ENCODE measurements around the gene KRT2. TPM values are rescaled to one million over a fixed set of nuclear protein-coding genes. Genes with fewer than 3 reads are reported as not detected.

KRT2 gene
- total and polyA plus RNA-seq, 2 of the 8 experiments (the other 6 are each of a cell fraction or from before 2014, with no cell fraction given), result not detected

DNA sequence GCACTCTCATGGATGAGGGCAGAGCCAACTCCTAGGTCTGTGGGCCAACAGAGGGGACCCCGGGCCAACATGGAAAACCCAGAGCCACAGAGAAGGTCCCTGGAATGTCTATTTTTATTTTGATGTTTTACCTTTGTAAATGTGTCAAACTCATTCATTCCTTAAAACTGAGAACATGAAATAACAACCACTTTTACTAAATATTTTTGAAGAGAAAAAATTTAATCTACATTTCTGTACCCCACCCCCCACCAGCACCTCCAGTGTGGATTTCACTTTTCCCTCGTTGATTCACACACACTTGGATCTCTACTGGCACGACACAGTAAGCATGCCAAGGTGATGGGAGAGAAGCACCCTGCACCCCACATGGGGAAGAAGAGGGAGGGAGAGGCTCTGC lies 44.6 kb upstream of the KRT2 start:
- FAIRE-seq, result no peak
- no peak overlapping the region for H3K18ac ChIP-seq (ENCODE audit: extremely low read depth, low read length)
- no peak overlapping the region for H3K9ac ChIP-seq (replicated peaks in 1 of 4; ENCODE audit: extremely low read depth in 1 of 4, low read depth in 3 of 4, low read length in 3 of 4)
- no peak overlapping the region for H3K4ac ChIP-seq (replicated peaks; ENCODE audit: insufficient read length, low read depth, low read length)
- no peak overlapping the region for H3K14ac ChIP-seq (ENCODE audit: insufficient read length)
- no peak overlapping the region for H2BK120ac ChIP-seq (replicated peaks; ENCODE audit: low read depth, low read length)
- H3K4me1 ChIP-seq (replicated peaks in 1 of 4; ENCODE audit: control insufficient read depth in 3 of 4, insufficient read depth in 4 of 4, low read length in 3 of 4), result no peaks in the 10 kb centered on the region; a peak in 1 of 7 replicates
- no peaks in the 10 kb centered on the region for H3K79me1 ChIP-seq (ENCODE audit: low read depth, low read length)
- no peak overlapping the region for H2BK12ac ChIP-seq (ENCODE audit: low read depth, low read length)
- no peak overlapping the region for H3K4me2 ChIP-seq (ENCODE audit: insufficient read depth in 1 of 2, low read depth in 2 of 2, low read length in 2 of 2)
- no peak overlapping the region for H4K5ac ChIP-seq (ENCODE audit: insufficient read length, low read depth, low read length)
- no peaks in the 10 kb centered on the region for H3K23me2 ChIP-seq (ENCODE audit: low read depth, low read length)
- H2BK20ac ChIP-seq (ENCODE audit: low read length), result no peak overlapping the region
- POLR2A ChIA-PET (ENCODE audit: partially characterized antibody), result no interaction called here
- no peak overlapping the region for H4K91ac ChIP-seq (replicated peaks; ENCODE audit: insufficient read length, low read length)
- no peak overlapping the region for H3K27ac ChIP-seq (ENCODE audit: low read depth, low read length)
- H3K4me3 ChIP-seq (ENCODE audit: extremely low read depth in 1 of 4, insufficient read depth in 2 of 4, low read depth in 3 of 4, low read length in 4 of 4), result no peak overlapping the region
- no peak overlapping the region for H3K56ac ChIP-seq (replicated peaks; ENCODE audit: insufficient read length, low read depth, low read length)
- H3K9me3 ChIP-seq (ENCODE audit: insufficient read depth in 2 of 2, low read depth in 1 of 2, low read length in 1 of 2), result no peaks in the 10 kb centered on the region
- no peak overlapping the region for H2AFZ ChIP-seq (ENCODE audit: low read length)
- H3K27me3 ChIP-seq (replicated peaks in 1 of 4; ENCODE audit: control insufficient read depth in 3 of 4, extremely low read depth in 1 of 4, insufficient read depth in 3 of 4, low read length in 3 of 4), result peaks cover 0 to 12% (median 2%) of the 10 kb centered on the region in 4 experiments; a peak in 5 of 7 replicates
- H4K8ac ChIP-seq (ENCODE audit: extremely low read depth, insufficient read depth, low read length), result no peak overlapping the region
- H2BK15ac ChIP-seq (ENCODE audit: low read length), result no peak overlapping the region
- WGBS, 2 experiments (ENCODE audit: extremely low coverage in 1 of 2, insufficient coverage in 1 of 2, insufficient read length in 1 of 2, insufficient replicate concordance in 2 of 2, low coverage in 1 of 2, low lambda C conversion rate in 2 of 2, missing lambda C conversion rate in 1 of 2), result 80% methylated on average over 3 of the region's 3 CpGs; no CpG with 5 or more reads in 1 of the 2 experiments
- H3K23ac ChIP-seq (ENCODE audit: insufficient read length), result no peak overlapping the region
- no peaks in the 10 kb centered on the region for H3K79me2 ChIP-seq (ENCODE audit: control insufficient read depth in 1 of 2, insufficient read depth in 2 of 2, low read length in 2 of 2)
- H3K36me3 ChIP-seq (ENCODE audit: control insufficient read depth in 2 of 4, insufficient read depth in 4 of 4, low read length in 3 of 4), result no peaks in the 10 kb centered on the region
- CTCF ChIA-PET (ENCODE audit: partially characterized antibody), result interaction anchor here (0.6 to 1.1 kb wide), 3 partner anchors 29 to 170 kb away, joined by 3 to 6 read pairs (median 3); no protein-coding TSS in a partner anchor
- peaks cover 0 to 2% of the 10 kb centered on the region in 2 experiments for H4K20me1 ChIP-seq (replicated peaks in 1 of 2; ENCODE audit: control insufficient read depth in 1 of 2, insufficient read depth in 2 of 2, low read length in 2 of 2)
- no peak overlapping the region for H2BK5ac ChIP-seq (ENCODE audit: low read depth, low read length)
- no peak for DNase-seq (ENCODE audit: low read depth in 1 of 2, low spot score in 2 of 2)
- no peak overlapping the region for H2AK5ac ChIP-seq (ENCODE audit: low read depth, low read length)
- no peak for TF ChIP-seq SIRT6 (IDR thresholded peaks at IDR 0.05; ENCODE audit: low read length)
- no peak for TF ChIP-seq KDM5A (IDR thresholded peaks at IDR 0.05; ENCODE audit: low read length)
- no peak for TF ChIP-seq EZH2 (IDR thresholded peaks at IDR 0.05; ENCODE audit: low read depth, low read length, severe bottlenecking)
- no peak for TF ChIP-seq EP300 (IDR thresholded peaks at IDR 0.05; ENCODE audit: borderline replicate concordance in 1 of 2, low read depth in 2 of 2, low read length in 2 of 2)
- no peak for TF ChIP-seq RNF2 (IDR thresholded peaks at IDR 0.05; ENCODE audit: borderline replicate concordance, low read depth, low read length, missing control alignments, poor library complexity, severe bottlenecking)
- TF ChIP-seq POU5F1 (IDR thresholded peaks at IDR 0.05; ENCODE audit: low read depth, low read length), result no peak
- no peak for TF ChIP-seq GTF2F1 (IDR thresholded peaks at IDR 0.05; ENCODE audit: borderline replicate concordance, low read depth, low read length)
- no peak for TF ChIP-seq CTBP2 (IDR thresholded peaks at IDR 0.05; ENCODE audit: borderline replicate concordance, insufficient read depth, insufficient read length, low read length)
- no peak for TF ChIP-seq SAP30 (IDR thresholded peaks at IDR 0.05; ENCODE audit: insufficient read depth, insufficient replicate concordance, low read length)
- no peak for TF ChIP-seq MAFK (IDR thresholded peaks at IDR 0.05; ENCODE audit: low read depth, low read length)
- TF ChIP-seq KDM4A (IDR thresholded peaks at IDR 0.05; ENCODE audit: low read depth, low read length, severe bottlenecking), result no peak
- no peak for TF ChIP-seq POLR2AphosphoS5 (IDR thresholded peaks at IDR 0.05; ENCODE audit: low read depth, low read length)
- TF ChIP-seq RAD21 (IDR thresholded peaks at IDR 0.05 in 1 of 2, conservative IDR thresholded peaks at IDR 0.05 in 1 of 2; ENCODE audit: low read depth in 2 of 2, low read length in 2 of 2), result no peak
